Pancreas (tissue), 10 donors: ENCODE results near the gene EXOC3. TPM values are rescaled to one million over a fixed set of nuclear protein-coding genes. Genes with fewer than 3 reads are reported as not detected.

ENCODE experiments used
- ATAC-seq, 4 donors: fragments of 200-7000 bp; cut with Tn5 transposase; one replicate each; pipeline versions ENCODE4 v1.8.0 to v1.9.1; 2020; ENCODE audit warnings: mild to moderate bottlenecking in 4 of 4, moderate library complexity in 4 of 4
- DNase-seq, 6 donors: peaks; one replicate each; pipeline ENCODE4 v3.0.0-alpha.2; 2020
- FAIRE-seq: peaks from 2 replicates; lab custom pipeline; 2012; peaks lifted over from hg19 to GRCh38; lab: Jason Lieb, UNC
- H3K27ac ChIP-seq, 4 donors: fragments of 200-600 bp; sonication (generic); 1 replicate in 3 of 4; 2 replicates in 1 of 4; pipeline versions ENCODE4 v1.5.0 to v1.8.0; 2020
- H3K27me3 ChIP-seq, 4 donors: fragments of 200-600 bp; one replicate each; pipeline ENCODE4 v1.8.0; 2021
- H3K36me3 ChIP-seq, 3 donors: fragments of 200-600 bp; sonication (generic) in 1 of 3; one replicate each; pipeline versions ENCODE4 v1.5.0 to v1.8.0; 2020 to 2021
- H3K4me1 ChIP-seq, 3 donors: fragments of 200-600 bp; one replicate each; pipeline ENCODE4 v1.8.0; 2021
- H3K4me3 ChIP-seq, 4 donors: fragments of 200-600 bp; sonication (generic) in 2 of 4; one replicate each; pipeline versions ENCODE4 v1.5.0 to v1.8.0; 2020 to 2021
- H3K9me3 ChIP-seq, 4 donors: fragments of 200-600 bp; one replicate each; pipeline ENCODE4 v1.8.0; 2021
- CTCF ChIP-seq, 4 donors: fragments of 200-600 bp; sonication (generic) in 3 of 4; IDR thresholded peaks; one replicate each; pipeline versions ENCODE4 v1.5.0 to v1.8.0; 2021; ENCODE audit warnings: antibody characterized with exemption in 4 of 4
- WGBS, 2 donors: extraction: QIAGEN DNeasy Blood & Tissue Kit; methylation state at CpG; one replicate each; pipeline ENCODE4 v1.1.7; 2013; 5-methylcytosine and 5-hydroxymethylcytosine counted together
- intact Hi-C, 3 donors: fragments of 100-400 bp; cut with DNase I; formaldehyde crosslinking; loops; one replicate each; pipeline versions ENCODE4 v1.11.1 to v1.14.2; 2022
- polyA plus RNA-seq, 2 donors: library from polyadenylated mRNA; stranded (reverse); fragments of 200-250 nt; gene quantifications; one replicate each; pipeline ENCODE4 v1.2.3, GENCODE V29; 2013
- total RNA-seq, 6 donors: library from RNA; stranded (reverse); fragmentation: NEBNext Ultra II Directional in 4 of 6; extraction: Animal tissue kit (Norgen Biotek cat#: 25700) in 4 of 6; gene quantifications; one replicate each; pipeline versions ENCODE4 v1.2.1 to v1.2.4, GENCODE V29; 2021 to 2023
- donor health status: healthy with polysubstance abuse.
- donor health status: DM: no; HTN: no; CAD: no; lungs with moderate emphysema.
- donor health status: DM: no; HTN: no; CAD: no.
- donor health status: control.
- donor health status: control.
- donor health status: Bipolar disorder and iron deficiency.
- donor health status: DM: yes; HTN: yes; CAD: no.
- donor health status: DM: no; HTN: no; CAD: no.
- donor health status: DM: no; HTN: no; CAD: no.
- donor health status: DM: yes; HTN: yes; CAD: no.

The EXOC3 gene
- total and polyA plus RNA-seq, 8 donors = 24.5 to 71.8 (median 38.8) TPM

GRCh38 chr5:464843-465590 lies 22.0 kb downstream of the EXOC3 start:
- FAIRE-seq (no peak), DNase-seq (peak in 5 of 6 donors; percentile 2 to 75 (median 26)), ATAC-seq (no peak)
- H3K36me3 ChIP-seq = peaks cover 0 to 30% (median 0%) of the 10 kb centered on the region in 3 donors
- intact Hi-C loops = no loop called here
- no peaks in the 10 kb centered on the region for H3K4me1 ChIP-seq
- 93 to 95% methylated on average over 59 to 63 of the region's 63 CpGs for WGBS, 2 donors
- no peaks in the 10 kb centered on the region for H3K9me3 ChIP-seq
- no peaks in the 10 kb centered on the region for H3K27me3 ChIP-seq
- no peak for TF ChIP-seq CTCF (IDR thresholded peaks at IDR 0.05)
- H3K27ac ChIP-seq = no peak overlapping the region
- no peak overlapping the region for H3K4me3 ChIP-seq

- FAIRE-seq (no peak), ATAC-seq (no peak), DNase-seq (peak in 4 of 6 donors; percentile 1 to 55 (median 34))
- intact Hi-C loops = no loop called here
- Histone ChIP-seq H3K4me1 (no peaks in the 10 kb centered on the region), H3K9me3 (no peaks in the 10 kb centered on the region), H3K36me3 (peaks cover 0 to 30% (median 0%) of the 10 kb centered on the region in 3 donors), H3K4me3 (no peak overlapping the region), H3K27me3 (no peaks in the 10 kb centered on the region), H3K27ac (no peak overlapping the region)
- WGBS, 2 donors = 86 to 92% methylated on average over 28 to 29 of the region's 29 CpGs
- no peak for TF ChIP-seq CTCF (IDR thresholded peaks at IDR 0.05)
Measured at GRCh38 chr5:465591-466403, 22.8 kb downstream of the EXOC3 start.

GRCh38 chr5:466661-467310 lies 23.8 kb downstream of the EXOC3 start:
- H3K9me3 ChIP-seq = no peaks in the 10 kb centered on the region
- FAIRE-seq (no peak), ATAC-seq (no peak), DNase-seq (peak in 4 of 6 donors; percentile 1 to 63 (median 33))
- peaks cover 0 to 3% (median 0%) of the 10 kb centered on the region in 3 donors for H3K4me1 ChIP-seq
- no peak overlapping the region for H3K4me3 ChIP-seq
- no peak overlapping the region for H3K27ac ChIP-seq
- peaks cover 0 to 28% (median 0%) of the 10 kb centered on the region in 3 donors for H3K36me3 ChIP-seq
- 91 to 96% methylated on average over 29 to 30 of the region's 30 CpGs for WGBS, 2 donors
- intact Hi-C loops = no loop called here
- no peaks in the 10 kb centered on the region for H3K27me3 ChIP-seq
- TF ChIP-seq CTCF (IDR thresholded peaks at IDR 0.05) = no peak

GRCh38 chr5:468401-468800 lies 25.4 kb downstream of the EXOC3 start:
- WGBS, 2 donors = 89 to 92% methylated on average over 5 of the region's 6 CpGs
- DNase-seq = peak in 2 of 6 donors; percentile 9 to 30
- no peaks in the 10 kb centered on the region for H3K9me3 ChIP-seq
- ATAC-seq = no peak
- no peak for FAIRE-seq
- peaks cover 0 to 7% (median 0%) of the 10 kb centered on the region in 3 donors for H3K4me1 ChIP-seq
- H3K27ac ChIP-seq = no peak overlapping the region
- H3K4me3 ChIP-seq = no peak overlapping the region
- TF ChIP-seq CTCF (IDR thresholded peaks at IDR 0.05) = no peak
- peaks cover 0 to 12% (median 0%) of the 10 kb centered on the region in 3 donors for H3K36me3 ChIP-seq
- H3K27me3 ChIP-seq = no peaks in the 10 kb centered on the region
- intact Hi-C loops = no loop called here
